Upper lobe of left lung (tissue), 6 donors: Measurements from ENCODE around the gene RHOU. TPM values are rescaled to one million over a fixed set of nuclear protein-coding genes. Genes with fewer than 3 reads are reported as not detected.

Experiments
- ATAC-seq, 2 donors: fragments of 200-7000 bp; cut with Tn5 transposase; one replicate each; pipeline ENCODE4 v1.9.1; 2022; ENCODE audit warnings: mild to moderate bottlenecking in 2 of 2, moderate library complexity in 2 of 2; ENCODE audit not compliant: low FRiP score in 2 of 2
- DNase-seq, 2 donors: peaks; one replicate each; pipeline ENCODE4 v3.0.0-alpha.2; 2019 to 2020
- H3K27ac ChIP-seq, 4 donors: fragments of 200-600 bp; sonication (generic); one replicate each; pipeline ENCODE4 v1.5.1; 2016 to 2019
- H3K27me3 ChIP-seq, 4 donors: fragments of 200-600 bp; sonication (generic); one replicate each; pipeline ENCODE4 v1.5.1; 2017 to 2019
- H3K36me3 ChIP-seq, 4 donors: fragments of 200-600 bp; sonication (generic); one replicate each; pipeline ENCODE4 v1.5.1; 2016 to 2019
- H3K4me1 ChIP-seq, 4 donors: fragments of 200-600 bp; sonication (generic); one replicate each; pipeline ENCODE4 v1.5.1; 2018 to 2019
- H3K4me3 ChIP-seq, 4 donors: fragments of 200-600 bp; sonication (generic); one replicate each; pipeline ENCODE4 v1.5.1; 2017 to 2019; ENCODE audit warnings: mild to moderate bottlenecking in 2 of 4, moderate library complexity in 1 of 4
- H3K9me3 ChIP-seq, 4 donors: fragments of 200-600 bp; sonication (generic); one replicate each; pipeline ENCODE4 v1.5.1; 2018 to 2019
- EP300 ChIP-seq, 4 donors: sonication (generic); formaldehyde crosslinking; IDR thresholded peaks; one replicate each; pipeline ENCODE4 v1.5.1; 2017; ENCODE audit warnings: antibody characterized with exemption in 4 of 4, control low read depth in 2 of 4
- POLR2A ChIP-seq, 4 donors: fragments of 450-650 bp; IDR thresholded peaks; one replicate each; pipeline ENCODE4 v1.5.1; 2016 to 2017; ENCODE audit warnings: antibody characterized with exemption in 4 of 4, mild to moderate bottlenecking in 2 of 4
- POLR2AphosphoS5 ChIP-seq, 2 donors: sonication (generic); formaldehyde crosslinking; IDR thresholded peaks; one replicate each; pipeline ENCODE4 v1.5.1; 2017; ENCODE audit warnings: antibody characterized with exemption in 2 of 2
- WGBS, 2 donors: methylation state at CpG; one replicate each; pipeline ENCODE4 v1.1.5; 2017 to 2018; 5-methylcytosine and 5-hydroxymethylcytosine counted together
- total RNA-seq, 6 donors: library from RNA; depleted of rRNA in 4 of 6; stranded (reverse); fragments of >200 nt in 4 of 6; gene quantifications; one replicate each; pipeline versions ENCODE4 v1.1.0 to v1.2.1, GENCODE V29; 2016 to 2021
- TF ChIP-seq, protein P1 (sequence below), 6 experiments: fragments of 450-650 bp in 4 of 6; fragments of 200-600 bp in 2 of 6; sonication (generic) in 2 of 6; IDR thresholded peaks; one replicate each; pipeline ENCODE4 v1.5.1; 2016 to 2019; ENCODE audit warnings: antibody characterized with exemption in 6 of 6
- donor health status: DM: no; HTN: no; CAD: no; lungs with moderate emphysema.
- donor health status: DM: no; HTN: yes; CAD: no; lungs with severe emphysema.

RHOU gene
- total RNA-seq, 6 donors from 2014 or later = 11.0 to 44.9 (median 18.7) TPM

DNA sequence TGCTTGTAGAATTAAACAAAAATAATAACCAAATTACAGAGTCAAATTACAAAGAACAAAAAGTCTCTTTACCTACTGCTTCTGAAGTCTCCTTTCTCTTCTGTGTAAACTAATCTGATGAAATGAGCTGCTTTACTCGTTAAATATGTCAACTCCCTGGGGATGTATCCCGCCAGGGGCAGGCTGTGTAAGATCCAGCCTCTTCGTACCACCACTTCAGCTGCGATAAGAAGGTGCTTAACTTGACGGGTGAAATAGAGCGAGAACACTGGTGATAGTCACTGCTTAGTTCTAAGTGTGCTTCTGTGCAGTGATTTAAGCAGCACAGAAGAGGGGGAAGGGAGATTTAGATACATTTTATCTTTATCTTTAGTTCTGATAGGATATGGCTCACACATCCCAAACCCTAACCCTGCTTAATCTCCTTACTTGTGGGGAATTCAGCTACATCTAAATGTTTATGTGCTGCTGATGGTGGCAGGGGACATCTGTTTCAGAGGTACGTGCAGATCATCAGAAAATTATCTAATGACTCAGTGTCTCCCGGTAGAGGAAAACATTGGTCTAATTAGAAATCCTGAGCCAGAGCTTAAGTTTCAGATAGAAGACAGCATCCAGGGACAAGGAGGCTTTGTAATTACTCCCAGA is 46.0 kb downstream of the RHOU start:
- Histone ChIP-seq H3K27me3 (no peaks in the 10 kb centered on the region), H3K4me3 (no peak overlapping the region), H3K9me3 (no peaks in the 10 kb centered on the region), H3K27ac (no peak overlapping the region), H3K36me3 (no peaks in the 10 kb centered on the region), H3K4me1 (peaks cover 0 to 5% (median 0%) of the 10 kb centered on the region in 4 donors)
- DNase-seq (peak in 1 of 2 donors; percentile 77), ATAC-seq (peak; percentile 48 to 73)
- TF ChIP-seq POLR2A (IDR thresholded peaks at IDR 0.05) = no peak
- no peak for TF ChIP-seq EP300 (IDR thresholded peaks at IDR 0.05)
- TF ChIP-seq, protein P1, sequence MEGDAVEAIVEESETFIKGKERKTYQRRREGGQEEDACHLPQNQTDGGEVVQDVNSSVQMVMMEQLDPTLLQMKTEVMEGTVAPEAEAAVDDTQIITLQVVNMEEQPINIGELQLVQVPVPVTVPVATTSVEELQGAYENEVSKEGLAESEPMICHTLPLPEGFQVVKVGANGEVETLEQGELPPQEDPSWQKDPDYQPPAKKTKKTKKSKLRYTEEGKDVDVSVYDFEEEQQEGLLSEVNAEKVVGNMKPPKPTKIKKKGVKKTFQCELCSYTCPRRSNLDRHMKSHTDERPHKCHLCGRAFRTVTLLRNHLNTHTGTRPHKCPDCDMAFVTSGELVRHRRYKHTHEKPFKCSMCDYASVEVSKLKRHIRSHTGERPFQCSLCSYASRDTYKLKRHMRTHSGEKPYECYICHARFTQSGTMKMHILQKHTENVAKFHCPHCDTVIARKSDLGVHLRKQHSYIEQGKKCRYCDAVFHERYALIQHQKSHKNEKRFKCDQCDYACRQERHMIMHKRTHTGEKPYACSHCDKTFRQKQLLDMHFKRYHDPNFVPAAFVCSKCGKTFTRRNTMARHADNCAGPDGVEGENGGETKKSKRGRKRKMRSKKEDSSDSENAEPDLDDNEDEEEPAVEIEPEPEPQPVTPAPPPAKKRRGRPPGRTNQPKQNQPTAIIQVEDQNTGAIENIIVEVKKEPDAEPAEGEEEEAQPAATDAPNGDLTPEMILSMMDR (IDR thresholded peaks at IDR 0.05) = no peak
- TF ChIP-seq POLR2AphosphoS5 (IDR thresholded peaks at IDR 0.05) = no peak
- WGBS, 2 donors = 48% methylated on average over 8 of the region's 8 CpGs

DNA sequence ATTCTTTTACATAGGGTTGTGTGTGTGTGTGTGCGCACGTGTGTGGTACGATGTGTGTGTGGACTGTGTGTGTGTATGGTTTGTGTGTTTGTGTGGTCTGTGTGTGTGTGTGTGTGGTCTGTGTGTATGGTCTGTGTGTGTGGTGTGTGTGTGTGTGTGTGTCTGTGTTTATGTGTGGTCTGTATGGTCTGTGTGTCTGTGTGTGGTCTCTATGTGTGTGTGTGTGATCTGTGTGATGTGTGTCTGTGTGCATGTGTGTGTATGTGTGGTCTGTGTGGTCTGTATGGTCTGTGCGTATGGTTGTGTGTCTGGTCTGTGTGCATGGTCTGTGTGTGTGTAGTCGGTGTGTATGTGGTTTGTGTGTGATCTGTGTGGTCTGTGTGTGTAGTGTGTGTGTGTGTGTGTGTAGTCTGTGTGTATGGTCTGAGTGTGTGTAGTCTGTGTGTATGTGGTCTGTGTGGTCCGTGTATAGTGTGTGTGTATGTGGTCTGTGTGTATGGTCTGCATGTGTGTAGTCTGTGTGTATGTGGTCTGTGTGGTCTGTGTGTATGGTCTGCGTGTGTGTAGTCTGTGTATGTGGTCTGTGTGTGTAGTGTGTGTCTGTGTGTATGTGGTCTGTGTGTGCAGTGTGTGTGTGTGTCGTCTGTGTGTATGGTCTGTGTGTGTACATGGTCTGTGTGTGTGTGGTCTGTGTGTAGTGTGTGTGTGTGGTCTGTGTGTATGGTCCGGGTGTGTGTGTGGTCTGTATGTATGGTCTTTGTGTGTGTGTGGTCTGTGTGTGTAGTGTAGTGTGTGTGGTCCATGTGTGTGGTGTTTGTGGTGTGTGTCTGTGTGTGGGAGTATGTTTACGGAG is 46.8 kb downstream of the RHOU start:
- ATAC-seq (no peak), DNase-seq (no peak)
- Histone ChIP-seq H3K4me3 (no peak overlapping the region), H3K36me3 (no peaks in the 10 kb centered on the region), H3K27ac (no peak overlapping the region), H3K27me3 (no peaks in the 10 kb centered on the region), H3K4me1 (peaks cover 0 to 5% (median 0%) of the 10 kb centered on the region in 4 donors), H3K9me3 (no peaks in the 10 kb centered on the region)
- no peak for TF ChIP-seq POLR2A (IDR thresholded peaks at IDR 0.05)
- no peak for TF ChIP-seq EP300 (IDR thresholded peaks at IDR 0.05)
- TF ChIP-seq, protein P1 (IDR thresholded peaks at IDR 0.05) = no peak
- TF ChIP-seq POLR2AphosphoS5 (IDR thresholded peaks at IDR 0.05) = no peak
- 65 to 79% methylated on average over 10 of the region's 10 CpGs for WGBS, 2 donors

DNA sequence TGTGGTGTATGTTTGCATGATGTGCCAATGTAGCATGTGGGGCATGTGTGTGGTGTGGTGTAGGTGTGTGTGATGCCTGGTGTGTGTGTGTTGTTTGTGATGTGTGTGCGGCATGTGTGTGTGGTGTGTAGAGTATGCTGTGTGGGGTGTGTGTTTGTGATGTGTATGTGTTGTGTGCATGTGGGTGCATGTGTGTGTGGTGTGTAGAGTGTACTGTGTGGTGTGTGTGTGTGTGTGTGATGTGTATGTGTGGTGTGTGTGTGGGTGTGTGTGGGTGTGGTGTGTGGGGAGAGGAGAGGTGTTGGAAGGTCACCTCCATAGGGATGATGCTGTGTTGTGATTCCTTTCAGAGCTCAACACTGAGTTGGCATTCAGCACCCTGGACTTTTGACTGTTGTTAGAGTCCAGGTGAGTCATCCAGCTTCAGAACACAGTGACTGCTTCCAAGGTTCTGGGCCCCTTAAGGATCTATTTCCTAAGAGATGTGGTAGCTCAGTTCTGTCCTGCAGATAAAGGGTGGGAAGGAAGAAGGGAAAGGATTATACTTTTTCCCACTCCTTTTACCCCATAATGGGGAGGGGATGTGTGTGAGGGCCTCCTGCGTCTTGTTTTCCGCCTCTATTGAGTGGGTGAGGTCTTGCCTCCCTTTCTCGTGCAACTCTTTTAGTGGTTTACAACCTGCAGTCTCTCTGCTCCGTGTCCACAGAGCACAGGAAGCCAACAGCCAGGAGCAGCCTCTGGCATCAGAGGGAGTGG is 47.6 kb downstream of the RHOU start:
- Histone ChIP-seq H3K4me3 (no peak overlapping the region), H3K27ac (no peak overlapping the region), H3K4me1 (peaks cover 0 to 5% (median 0%) of the 10 kb centered on the region in 4 donors), H3K36me3 (no peaks in the 10 kb centered on the region), H3K9me3 (no peaks in the 10 kb centered on the region), H3K27me3 (no peaks in the 10 kb centered on the region)
- ATAC-seq (peak; percentile 4 to 31), DNase-seq (peak in 1 of 2 donors; percentile 39)
- WGBS, 2 donors = 81 to 86% methylated on average over 5 of the region's 5 CpGs
- no peak for TF ChIP-seq EP300 (IDR thresholded peaks at IDR 0.05)
- TF ChIP-seq, protein P1 (IDR thresholded peaks at IDR 0.05) = no peak
- TF ChIP-seq POLR2A (IDR thresholded peaks at IDR 0.05) = no peak
- no peak for TF ChIP-seq POLR2AphosphoS5 (IDR thresholded peaks at IDR 0.05)

DNA sequence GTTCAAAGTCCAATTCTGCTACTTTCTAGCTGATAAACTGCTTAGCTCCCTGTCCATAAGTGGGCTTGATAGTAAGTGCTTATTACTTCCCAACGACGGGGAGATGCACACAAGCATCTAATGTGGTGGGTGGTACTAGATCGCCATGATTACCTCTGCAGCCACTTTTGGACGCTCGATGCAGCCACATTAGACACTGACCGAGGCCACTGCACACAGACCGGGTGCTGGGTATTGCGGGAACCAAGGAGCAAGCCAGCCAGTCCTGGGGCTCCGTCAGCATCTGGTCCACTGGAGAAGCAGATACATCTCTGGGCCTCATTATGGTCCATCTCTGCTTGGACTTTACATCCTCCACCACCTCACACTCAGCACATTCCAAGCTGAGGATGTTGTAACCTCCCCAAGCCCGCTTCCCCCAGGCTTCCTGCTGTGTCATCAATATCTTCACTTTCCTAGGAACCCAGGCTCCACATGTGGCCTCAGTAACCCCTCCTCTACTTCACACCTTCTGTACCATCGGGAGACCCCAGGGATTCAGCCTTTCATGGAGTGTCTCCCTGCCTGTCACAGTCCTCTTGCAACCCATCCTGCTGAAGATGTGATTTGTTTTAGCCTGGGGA is 48.2 kb downstream of the RHOU start:
- no peak overlapping the region for H3K4me3 ChIP-seq
- H3K27me3 ChIP-seq = no peaks in the 10 kb centered on the region
- no peaks in the 10 kb centered on the region for H3K36me3 ChIP-seq
- no peak overlapping the region for H3K27ac ChIP-seq
- DNase-seq (no peak), ATAC-seq (no peak)
- no peaks in the 10 kb centered on the region for H3K9me3 ChIP-seq
- no peak for TF ChIP-seq POLR2A (IDR thresholded peaks at IDR 0.05)
- TF ChIP-seq POLR2AphosphoS5 (IDR thresholded peaks at IDR 0.05) = no peak
- TF ChIP-seq, protein P1 (IDR thresholded peaks at IDR 0.05) = no peak
- TF ChIP-seq EP300 (IDR thresholded peaks at IDR 0.05) = no peak
- 79 to 92% methylated on average over 6 to 11 of the region's 11 CpGs for WGBS, 2 donors
- H3K4me1 ChIP-seq = peaks cover 0 to 5% (median 0%) of the 10 kb centered on the region in 4 donors
